ENCODE results near the gene ERCC5. TPM values are rescaled to one million over a fixed set of nuclear protein-coding genes. Genes with fewer than 3 reads are reported as not detected.

ERCC5 gene
- total RNA-seq, 1 donor from 2014 or later = 26.2 TPM

- no peaks in the 10 kb centered on the region for H3K27me3 ChIP-seq
- DNase-seq (ENCODE audit: low spot score in 2 of 2) = no peak
- peaks cover 7 to 15% of the 10 kb centered on the region in 2 donors for H3K36me3 ChIP-seq
- H3K27ac ChIP-seq = no peak overlapping the region
- H3K4me3 ChIP-seq = no peak overlapping the region
- no peak for TF ChIP-seq CTCF (IDR thresholded peaks at IDR 0.05)
- peaks cover 0 to 9% of the 10 kb centered on the region in 2 donors for H3K9me3 ChIP-seq
- intact Hi-C loops (cut with DNase I) = no loop called here
- no peaks in the 10 kb centered on the region for H3K4me1 ChIP-seq
Measured at GRCh38 chr13:102815788-102816187, 30.0 kb upstream of the ERCC5 start.

GRCh38 chr13:102816708-102817107 lies 29.1 kb upstream of the ERCC5 start:
- no peaks in the 10 kb centered on the region for H3K27me3 ChIP-seq
- intact Hi-C loops (cut with DNase I) = no loop called here
- TF ChIP-seq CTCF (IDR thresholded peaks at IDR 0.05) = no peak
- H3K4me1 ChIP-seq = no peaks in the 10 kb centered on the region
- H3K4me3 ChIP-seq = no peak overlapping the region
- DNase-seq (ENCODE audit: low spot score in 2 of 2) = no peak
- peaks cover 0 to under 1% of the 10 kb centered on the region in 2 donors for H3K9me3 ChIP-seq
- no peak overlapping the region for H3K27ac ChIP-seq
- H3K36me3 ChIP-seq = peaks cover 16 to 18% of the 10 kb centered on the region in 2 donors

- DNase-seq (ENCODE audit: low spot score in 2 of 2) = no peak
- no peaks in the 10 kb centered on the region for H3K4me1 ChIP-seq
- H3K4me3 ChIP-seq = no peak overlapping the region
- H3K36me3 ChIP-seq = peaks cover 17 to 23% of the 10 kb centered on the region in 2 donors
- intact Hi-C loops (cut with DNase I) = no loop called here
- H3K27ac ChIP-seq = no peak overlapping the region
- no peaks in the 10 kb centered on the region for H3K9me3 ChIP-seq
- no peak for TF ChIP-seq CTCF (IDR thresholded peaks at IDR 0.05)
- H3K27me3 ChIP-seq = no peaks in the 10 kb centered on the region
Measured at GRCh38 chr13:102817241-102817640, 28.6 kb upstream of the ERCC5 start.

GRCh38 chr13:102817907-102818306 lies 27.9 kb upstream of the ERCC5 start:
- Histone ChIP-seq H3K4me3 (no peak overlapping the region), H3K4me1 (no peaks in the 10 kb centered on the region), H3K9me3 (no peaks in the 10 kb centered on the region), H3K36me3 (peaks cover 22 to 30% of the 10 kb centered on the region in 2 donors), H3K27me3 (no peaks in the 10 kb centered on the region), H3K27ac (no peak overlapping the region)
- no peak for DNase-seq (ENCODE audit: low spot score in 2 of 2)
- intact Hi-C loops (cut with DNase I) = no loop called here
- no peak for TF ChIP-seq CTCF (IDR thresholded peaks at IDR 0.05)

GRCh38 chr13:102825400-102825799 lies 20.4 kb upstream of the ERCC5 start:
- Histone ChIP-seq H3K36me3 (peaks cover 31 to 39% of the 10 kb centered on the region in 2 donors), H3K27ac (no peak overlapping the region)
- TF ChIP-seq CTCF (IDR thresholded peaks at IDR 0.05) = no peak

More at GRCh38 chr13:102825400-102825799, 20.4 kb upstream of the ERCC5 start:
- H3K9me3 ChIP-seq = no peaks in the 10 kb centered on the region
- H3K4me1 ChIP-seq = no peaks in the 10 kb centered on the region
- DNase-seq (ENCODE audit: low spot score in 2 of 2) = no peak
- intact Hi-C loops (cut with DNase I) = no loop called here
- no peaks in the 10 kb centered on the region for H3K27me3 ChIP-seq
- H3K4me3 ChIP-seq = no peak overlapping the region
